HCT116 (cell line): ENCODE measurements around the gene ASB6.

ENCODE experiments used
- EGR1 ChIP-seq: IDR thresholded peaks from 2 replicates; pipeline ENCODE4 v1.6.1; 2012; ENCODE audit warnings: low read depth
- JUND ChIP-seq: IDR thresholded peaks from 2 replicates; pipeline ENCODE4 v1.6.1; 2012
- POLR2A ChIP-seq: IDR thresholded peaks from 2 replicates; pipeline ENCODE4 v1.7.0; 2011; ENCODE audit warnings: borderline replicate concordance; ENCODE audit not compliant: insufficient read depth, insufficient read length; ENCODE audit errors: extremely low read depth
- TF ChIP-seq, protein P1 (sequence below), 3 experiments: fragments of 200-600 bp in 1 of 3; sonication (generic) in 1 of 3; IDR thresholded peaks in 2 of 3; conservative IDR thresholded peaks in 1 of 3; 2 replicates each; pipeline ENCODE4 v1.5.1; 2012 to 2017; ENCODE audit warnings: low read depth in 2 of 3, low read length in 2 of 3, antibody characterized with exemption in 1 of 3, borderline replicate concordance in 1 of 3, control low read depth in 1 of 3, mild to moderate bottlenecking in 1 of 3, mixed read lengths in 1 of 3, mixed run types in 1 of 3, moderate library complexity in 1 of 3; ENCODE audit not compliant: insufficient read depth in 1 of 3
- TF ChIP-seq, protein P2 (sequence below): IDR thresholded peaks from 2 replicates; pipeline ENCODE4 v1.6.1; 2012

DNA sequence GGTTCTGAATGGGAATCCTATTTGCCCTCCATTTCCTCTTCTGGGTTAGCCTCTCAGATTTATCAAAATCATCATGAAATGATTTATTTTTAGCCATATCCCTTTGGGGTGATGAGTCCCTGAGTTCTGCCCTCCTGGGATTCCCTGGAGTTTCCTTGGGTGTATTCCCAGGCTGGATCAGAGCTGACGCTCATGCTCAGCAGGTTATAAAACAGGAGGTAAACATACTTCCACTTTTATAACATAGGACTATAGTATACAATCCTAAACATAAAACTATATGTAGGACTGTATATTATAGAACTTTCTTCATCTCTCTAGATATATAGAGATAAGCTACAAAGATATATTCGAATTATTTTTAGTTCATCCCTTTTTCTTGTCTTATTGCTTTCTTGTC, 19.1 kb upstream of the ASB6 start:
- no peak for TF ChIP-seq POLR2A
- no peak for TF ChIP-seq EGR1
- TF ChIP-seq, protein P1, sequence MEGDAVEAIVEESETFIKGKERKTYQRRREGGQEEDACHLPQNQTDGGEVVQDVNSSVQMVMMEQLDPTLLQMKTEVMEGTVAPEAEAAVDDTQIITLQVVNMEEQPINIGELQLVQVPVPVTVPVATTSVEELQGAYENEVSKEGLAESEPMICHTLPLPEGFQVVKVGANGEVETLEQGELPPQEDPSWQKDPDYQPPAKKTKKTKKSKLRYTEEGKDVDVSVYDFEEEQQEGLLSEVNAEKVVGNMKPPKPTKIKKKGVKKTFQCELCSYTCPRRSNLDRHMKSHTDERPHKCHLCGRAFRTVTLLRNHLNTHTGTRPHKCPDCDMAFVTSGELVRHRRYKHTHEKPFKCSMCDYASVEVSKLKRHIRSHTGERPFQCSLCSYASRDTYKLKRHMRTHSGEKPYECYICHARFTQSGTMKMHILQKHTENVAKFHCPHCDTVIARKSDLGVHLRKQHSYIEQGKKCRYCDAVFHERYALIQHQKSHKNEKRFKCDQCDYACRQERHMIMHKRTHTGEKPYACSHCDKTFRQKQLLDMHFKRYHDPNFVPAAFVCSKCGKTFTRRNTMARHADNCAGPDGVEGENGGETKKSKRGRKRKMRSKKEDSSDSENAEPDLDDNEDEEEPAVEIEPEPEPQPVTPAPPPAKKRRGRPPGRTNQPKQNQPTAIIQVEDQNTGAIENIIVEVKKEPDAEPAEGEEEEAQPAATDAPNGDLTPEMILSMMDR (IDR thresholded peaks at IDR 0.05 in 2 of 3, conservative IDR thresholded peaks at IDR 0.05 in 1 of 3; ENCODE audit: borderline replicate concordance in 1 of 3, insufficient read depth in 1 of 3, low read depth in 2 of 3, low read length in 2 of 3) = no peak
- TF ChIP-seq JUND = no peak
- TF ChIP-seq, protein P2, sequence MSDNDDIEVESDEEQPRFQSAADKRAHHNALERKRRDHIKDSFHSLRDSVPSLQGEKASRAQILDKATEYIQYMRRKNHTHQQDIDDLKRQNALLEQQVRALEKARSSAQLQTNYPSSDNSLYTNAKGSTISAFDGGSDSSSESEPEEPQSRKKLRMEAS = no peak
